PC-3 (cell line): ENCODE results near the gene PACSIN2.

Experiments used
- CTCF ChIP-seq: fragments of 300-600 bp; sonication (generic); conservative IDR thresholded peaks from 2 replicates; pipeline ENCODE4 v1.5.1; 2017; ENCODE audit warnings: antibody characterized with exemption, low read depth, mild to moderate bottlenecking, low read length
- EZH2 ChIP-seq: fragments of 300-600 bp; sonication (generic); IDR thresholded peaks from one replicate; pipeline ENCODE4 v1.6.1; 2017; ENCODE audit warnings: antibody characterized with exemption, mild to moderate bottlenecking, low read length; ENCODE audit not compliant: unreplicated experiment
- EZH2phosphoT487 ChIP-seq: fragments of 300-600 bp; sonication (generic); IDR thresholded peaks from 2 replicates; pipeline ENCODE4 v1.6.1; 2018; ENCODE audit warnings: mild to moderate bottlenecking, antibody characterized with exemption, low read length, borderline replicate concordance

- TF ChIP-seq CTCF (no peak), EZH2 (no peak), EZH2phosphoT487 (no peak)
These were observed 151.5 kb downstream of the PACSIN2 start for GRCh38 chr22:42863349-42863961.
